Smooth muscle cell (in vitro differentiated cells): ENCODE data around the gene USH2A. TPM values are rescaled to one million over a fixed set of nuclear protein-coding genes. Genes with fewer than 3 reads are reported as not detected.

Experiments
- DNase-seq: peaks from one replicate; lab custom pipeline; 2025; ENCODE audit not compliant: unreplicated experiment; lab: John Stamatoyannopoulos, UW
- H2AFZ ChIP-seq: fragments of 200-600 bp; sonication (generic); 2 replicates; pipeline ENCODE4 v1.6.0; 2016; ENCODE audit warnings: antibody characterized with exemption, low read depth, mild to moderate bottlenecking
- H3F3A ChIP-seq: fragments of 200-600 bp; sonication (generic); 2 replicates; pipeline ENCODE4 v1.6.0; 2017; ENCODE audit warnings: antibody characterized with exemption, low read depth
- H3K27ac ChIP-seq: fragments of 200-600 bp; sonication (generic); 2 replicates; pipeline ENCODE4 v1.5.1; 2016; ENCODE audit warnings: low read depth, mild to moderate bottlenecking
- H3K27me3 ChIP-seq: fragments of 200-600 bp; sonication (generic); 2 replicates; pipeline ENCODE4 v1.6.1; 2016; ENCODE audit warnings: low read depth, mild to moderate bottlenecking
- H3K36me3 ChIP-seq: fragments of 200-600 bp; sonication (generic); 2 replicates; pipeline ENCODE4 v1.5.1; 2016; ENCODE audit warnings: low read depth
- H3K4me1 ChIP-seq: fragments of 200-600 bp; sonication (generic); 2 replicates; pipeline ENCODE4 v1.5.1; 2016; ENCODE audit warnings: low read depth
- H3K4me2 ChIP-seq: fragments of 200-600 bp; sonication (generic); 2 replicates; pipeline ENCODE4 v1.6.0; 2016; ENCODE audit warnings: mild to moderate bottlenecking
- H3K4me3 ChIP-seq: fragments of 200-600 bp; sonication (generic); 2 replicates; pipeline ENCODE4 v1.5.1; 2016; ENCODE audit warnings: mild to moderate bottlenecking
- H3K79me2 ChIP-seq: fragments of 200-600 bp; sonication (generic); 2 replicates; pipeline ENCODE4 v1.6.0; 2016; ENCODE audit warnings: low read depth, mild to moderate bottlenecking
- H3K9ac ChIP-seq: fragments of 200-600 bp; sonication (generic); 2 replicates; pipeline ENCODE4 v1.6.0; 2016; ENCODE audit warnings: low read depth
- H3K9me3 ChIP-seq: fragments of 200-600 bp; sonication (generic); replicated peaks from 2 replicates; pipeline ENCODE4 v1.5.1; 2016; ENCODE audit warnings: low read depth
- H4K20me1 ChIP-seq: fragments of 200-600 bp; sonication (generic); 2 replicates; pipeline ENCODE4 v1.6.0; 2016; ENCODE audit warnings: low read depth
- WGBS: methylation state at CpG from one replicate; pipeline ENCODE4 v1.1.7; 2016; ENCODE audit warnings: low lambda C conversion rate; 5-methylcytosine and 5-hydroxymethylcytosine counted together
- polyA plus RNA-seq: library from polyadenylated mRNA; unstranded; fragments of >200 nt; fragmentation: Nextera tagmentation; extraction: Ambion mirVana; gene quantifications from 2 replicates; pipeline ENCODE4 v1.2.1, GENCODE V29; 2016
- total RNA-seq: library from RNA; depleted of rRNA; stranded (reverse); fragments of >200 nt; gene quantifications from 2 replicates; pipeline ENCODE4 v1.2.3, GENCODE V29; 2014
- TF ChIP-seq, protein P1 (sequence below): fragments of 200-600 bp; sonication (generic); IDR thresholded peaks from 2 replicates; pipeline ENCODE4 v1.5.1; 2017; ENCODE audit warnings: borderline replicate concordance, mild to moderate bottlenecking, antibody characterized with exemption; ENCODE audit not compliant: insufficient read depth, poor library complexity, severe bottlenecking

USH2A gene
- total and polyA plus RNA-seq, 2 experiments from 2014 or later: under 0.01 TPM; not detected in 1

DNA sequence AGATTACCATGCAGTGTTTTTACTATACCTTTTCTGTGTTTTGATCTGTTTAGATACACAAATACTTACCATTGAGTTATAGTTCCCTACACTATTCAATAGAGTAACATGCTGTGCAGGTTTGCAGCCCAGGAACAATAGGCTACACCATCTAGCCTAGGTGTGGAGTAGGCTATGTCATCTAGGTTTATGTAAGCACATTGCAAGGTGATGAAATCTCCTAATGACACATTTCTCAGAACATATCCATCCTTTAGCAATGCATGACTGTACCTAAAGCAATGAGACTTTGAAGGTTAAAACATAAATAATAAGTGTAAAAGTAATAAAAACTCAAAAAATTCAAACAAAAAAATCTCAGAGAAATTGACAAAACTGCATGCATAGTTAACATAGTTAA lies 358.6 kb downstream of the USH2A start:
- TF ChIP-seq, protein P1, sequence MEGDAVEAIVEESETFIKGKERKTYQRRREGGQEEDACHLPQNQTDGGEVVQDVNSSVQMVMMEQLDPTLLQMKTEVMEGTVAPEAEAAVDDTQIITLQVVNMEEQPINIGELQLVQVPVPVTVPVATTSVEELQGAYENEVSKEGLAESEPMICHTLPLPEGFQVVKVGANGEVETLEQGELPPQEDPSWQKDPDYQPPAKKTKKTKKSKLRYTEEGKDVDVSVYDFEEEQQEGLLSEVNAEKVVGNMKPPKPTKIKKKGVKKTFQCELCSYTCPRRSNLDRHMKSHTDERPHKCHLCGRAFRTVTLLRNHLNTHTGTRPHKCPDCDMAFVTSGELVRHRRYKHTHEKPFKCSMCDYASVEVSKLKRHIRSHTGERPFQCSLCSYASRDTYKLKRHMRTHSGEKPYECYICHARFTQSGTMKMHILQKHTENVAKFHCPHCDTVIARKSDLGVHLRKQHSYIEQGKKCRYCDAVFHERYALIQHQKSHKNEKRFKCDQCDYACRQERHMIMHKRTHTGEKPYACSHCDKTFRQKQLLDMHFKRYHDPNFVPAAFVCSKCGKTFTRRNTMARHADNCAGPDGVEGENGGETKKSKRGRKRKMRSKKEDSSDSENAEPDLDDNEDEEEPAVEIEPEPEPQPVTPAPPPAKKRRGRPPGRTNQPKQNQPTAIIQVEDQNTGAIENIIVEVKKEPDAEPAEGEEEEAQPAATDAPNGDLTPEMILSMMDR: no peak

DNA sequence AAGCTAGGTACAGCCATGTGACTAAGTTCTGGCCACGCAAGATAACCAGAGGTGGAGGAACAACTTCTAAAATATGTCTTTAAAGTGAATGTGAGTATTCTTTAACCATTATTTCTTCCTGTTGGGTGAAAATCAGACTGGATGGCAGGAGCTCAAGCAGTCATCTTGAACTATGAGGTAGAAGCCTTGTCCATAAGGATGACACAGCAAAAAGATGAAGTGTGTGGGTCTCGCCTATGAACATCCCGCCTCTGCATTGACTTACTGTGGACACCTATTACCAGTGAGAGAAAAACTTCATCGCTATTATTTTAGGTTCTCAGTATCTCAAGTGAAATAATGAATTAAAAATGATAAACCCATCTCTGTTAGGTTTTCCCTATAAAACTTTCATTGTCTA lies 365.3 kb downstream of the USH2A start:
- no peaks in the 10 kb centered on the region for H3K27me3 ChIP-seq
- H3K4me1 ChIP-seq: no peaks in the 10 kb centered on the region
- H3K9ac ChIP-seq: no peak overlapping the region
- WGBS: 91% methylated on average over 4 of the region's 4 CpGs
- no peak overlapping the region for H3K4me3 ChIP-seq
- no peaks in the 10 kb centered on the region for H3K79me2 ChIP-seq
- no peak for DNase-seq
- TF ChIP-seq, protein P1: no peak
- no peaks in the 10 kb centered on the region for H3K9me3 ChIP-seq
- no peak overlapping the region for H3K27ac ChIP-seq
- no peaks in the 10 kb centered on the region for H4K20me1 ChIP-seq
- no peaks in the 10 kb centered on the region for H3K36me3 ChIP-seq
- no peak overlapping the region for H3K4me2 ChIP-seq
- no peak overlapping the region for H2AFZ ChIP-seq
- H3F3A ChIP-seq: no peaks in the 10 kb centered on the region

More for the DNA sequence above, 358.6 kb downstream of the USH2A start:
- H3K9me3 ChIP-seq: no peaks in the 10 kb centered on the region
- H3K36me3 ChIP-seq: no peaks in the 10 kb centered on the region
- H3F3A ChIP-seq: no peaks in the 10 kb centered on the region
- H2AFZ ChIP-seq: no peak overlapping the region
- no peaks in the 10 kb centered on the region for H3K79me2 ChIP-seq
- no peaks in the 10 kb centered on the region for H3K4me1 ChIP-seq
- H3K27ac ChIP-seq: no peak overlapping the region
- no peak overlapping the region for H3K4me2 ChIP-seq
- no peak for DNase-seq
- H4K20me1 ChIP-seq: no peaks in the 10 kb centered on the region
- no peaks in the 10 kb centered on the region for H3K27me3 ChIP-seq
- H3K4me3 ChIP-seq: no peak overlapping the region
- H3K9ac ChIP-seq: no peak overlapping the region

DNA sequence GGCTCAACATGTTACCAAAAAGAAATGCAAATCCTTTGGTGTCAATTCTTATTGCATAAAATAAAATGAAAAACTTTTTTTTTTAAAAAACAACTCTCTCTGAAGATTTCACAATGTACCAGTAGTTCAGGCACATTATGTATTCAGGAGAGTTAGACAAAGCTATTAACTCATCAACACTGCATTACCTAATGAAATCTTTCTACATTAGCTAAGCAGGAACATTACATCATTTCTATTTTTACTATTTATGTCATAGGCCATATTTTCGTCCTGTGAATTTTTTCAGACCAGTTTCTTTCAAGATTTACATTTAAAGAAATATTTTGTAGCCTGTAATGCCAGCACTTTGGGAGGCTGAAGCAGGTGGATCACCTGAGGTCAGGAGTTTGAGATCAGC lies 366.2 kb downstream of the USH2A start:
- Histone ChIP-seq H3K79me2 (no peaks in the 10 kb centered on the region), H3K9ac (no peak overlapping the region), H2AFZ (no peak overlapping the region), H4K20me1 (no peaks in the 10 kb centered on the region), H3K27ac (no peak overlapping the region), H3K4me2 (no peak overlapping the region), H3K9me3 (no peaks in the 10 kb centered on the region), H3K4me3 (no peak overlapping the region), H3K36me3 (no peaks in the 10 kb centered on the region), H3K4me1 (no peaks in the 10 kb centered on the region), H3F3A (no peaks in the 10 kb centered on the region), H3K27me3 (no peaks in the 10 kb centered on the region)
- 42% methylated on average over 1 of the region's 1 CpG for WGBS
- DNase-seq: no peak
- TF ChIP-seq, protein P1: no peak

DNA sequence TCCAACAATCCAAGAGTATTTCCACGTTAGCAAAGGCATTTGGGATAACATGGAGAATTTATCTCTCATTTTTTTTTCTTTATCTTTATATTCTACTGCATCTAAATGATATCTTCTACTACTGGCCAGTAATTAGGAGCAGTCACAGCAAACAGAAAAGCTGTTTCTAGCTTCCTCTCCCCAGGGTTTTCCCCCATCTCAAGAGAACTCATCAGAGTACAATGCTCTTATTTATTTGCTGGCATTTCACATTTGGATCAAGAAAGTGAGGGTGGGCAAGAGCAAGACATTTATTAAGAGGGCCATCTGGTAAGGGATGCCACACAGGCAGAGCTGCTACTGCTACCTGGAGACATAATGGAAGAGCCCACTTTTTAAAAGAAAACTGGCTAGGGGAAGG lies 368.2 kb downstream of the USH2A start:
- no peaks in the 10 kb centered on the region for H3K9me3 ChIP-seq
- H3K4me1 ChIP-seq: no peaks in the 10 kb centered on the region
- H4K20me1 ChIP-seq: no peaks in the 10 kb centered on the region
- no peaks in the 10 kb centered on the region for H3K79me2 ChIP-seq
- no peaks in the 10 kb centered on the region for H3K27me3 ChIP-seq
- H2AFZ ChIP-seq: no peak overlapping the region
- no peaks in the 10 kb centered on the region for H3F3A ChIP-seq
- H3K4me3 ChIP-seq: no peak overlapping the region
- WGBS: 71% methylated on average over 1 of the region's 1 CpG
- no peak for DNase-seq
- no peak overlapping the region for H3K27ac ChIP-seq
- H3K9ac ChIP-seq: no peak overlapping the region
- H3K4me2 ChIP-seq: no peak overlapping the region
- no peaks in the 10 kb centered on the region for H3K36me3 ChIP-seq
- TF ChIP-seq, protein P1: no peak
